ENCODE results near the gene WNK2.

WNK2 gene

DNA sequence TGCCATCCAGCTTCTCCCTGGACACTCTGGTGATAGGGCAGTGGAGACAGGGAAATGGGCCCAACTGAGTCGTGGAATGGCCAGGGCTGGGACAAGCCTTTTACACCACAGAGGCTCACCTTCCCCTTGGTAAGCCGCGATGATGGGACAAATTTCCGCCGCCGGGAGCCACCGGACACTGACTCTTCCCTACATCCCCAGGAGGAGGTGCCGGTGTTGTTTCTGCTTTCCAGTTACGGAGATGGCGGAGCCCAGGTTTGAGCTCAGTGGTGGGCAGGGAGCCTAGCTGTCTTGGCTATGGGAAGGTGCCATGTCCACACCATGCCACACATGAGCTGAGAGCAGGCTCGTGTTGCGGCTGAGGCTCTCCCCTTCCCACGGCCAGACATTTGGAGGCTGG lies 19.9 kb upstream of the WNK2 start:
- ChIA-PET CTCF (interaction anchor here (0.7 to 4.7 kb wide), 4 partner anchors 10 to 141 kb away, joined by 4 to 29 read pairs (median 9); no protein-coding TSS in a partner anchor), POLR2A (no interaction called here)
- Histone ChIP-seq H3K9me3 (ENCODE audit: control insufficient read depth, insufficient read depth, low read depth, low read length) (no peaks in the 10 kb centered on the region), H3K36me3 (ENCODE audit: control insufficient read depth in 2 of 2, insufficient read depth in 1 of 2, low read length in 2 of 2) (no peaks in the 10 kb centered on the region), H3K4me3 (ENCODE audit: low read depth, low read length) (no peak overlapping the region), H3K4me1 (ENCODE audit: control insufficient read depth, insufficient read depth, low read length) (no peaks in the 10 kb centered on the region), H3K27ac (ENCODE audit: extremely low read depth, low read depth, low read length) (no peak overlapping the region)
- no peak for TF ChIP-seq ZNF175 (tag by site-specific recombination; IDR thresholded peaks at IDR 0.05)
- TF ChIP-seq ZFHX2 (tag by site-specific recombination; conservative IDR thresholded peaks at IDR 0.05) = no peak
- TF ChIP-seq ZNF292 (tag by site-specific recombination; IDR thresholded peaks at IDR 0.05; ENCODE audit: borderline replicate concordance, low read depth) = no peak
- no peak for TF ChIP-seq GLIS1 (tag by site-specific recombination; IDR thresholded peaks at IDR 0.05)
- TF ChIP-seq ZNF24 (tag by site-specific recombination; IDR thresholded peaks at IDR 0.05) = no peak
- no peak for TF ChIP-seq ZNF433 (tag by site-specific recombination; IDR thresholded peaks at IDR 0.05; ENCODE audit: low read depth)
- TF ChIP-seq ZNF394 (tag by site-specific recombination; IDR thresholded peaks at IDR 0.05; ENCODE audit: borderline replicate concordance) = no peak
- TF ChIP-seq ZNF510 (tag by site-specific recombination; IDR thresholded peaks at IDR 0.05; ENCODE audit: insufficient replicate concordance) = no peak
- no peak for TF ChIP-seq ZNF670 (tag by site-specific recombination; IDR thresholded peaks at IDR 0.05; ENCODE audit: low read depth)
- no peak for TF ChIP-seq ZNF548 (tag by site-specific recombination; IDR thresholded peaks at IDR 0.05)
- no peak for TF ChIP-seq IKZF3 (tag by site-specific recombination; IDR thresholded peaks at IDR 0.05)
- TF ChIP-seq ZNF549 (tag by site-specific recombination; IDR thresholded peaks at IDR 0.05) = no peak
- TF ChIP-seq HOXA7 (CRISPR knock-in tag; IDR thresholded peaks at IDR 0.05; ENCODE audit: borderline replicate concordance) = no peak
- no peak for TF ChIP-seq ZBTB20 (tag by site-specific recombination; IDR thresholded peaks at IDR 0.05)

GRCh38 chr9:93166699-93167098 lies 17.2 kb upstream of the WNK2 start:
- Histone ChIP-seq H3K9me3 (ENCODE audit: control insufficient read depth, insufficient read depth, low read depth, low read length) (no peaks in the 10 kb centered on the region), H3K36me3 (ENCODE audit: control insufficient read depth in 2 of 2, insufficient read depth in 1 of 2, low read length in 2 of 2) (no peaks in the 10 kb centered on the region), H3K4me1 (ENCODE audit: control insufficient read depth, insufficient read depth, low read length) (no peaks in the 10 kb centered on the region), H3K4me3 (ENCODE audit: low read depth, low read length) (no peak overlapping the region), H3K27ac (ENCODE audit: extremely low read depth, low read depth, low read length) (no peak overlapping the region)
- ChIA-PET POLR2A (no interaction called here), CTCF (interaction anchor here (0.7 to 1.5 kb wide), 2 partner anchors 13 to 136 kb away, joined by 3 to 4 read pairs; no protein-coding TSS in a partner anchor)
- no peak for TF ChIP-seq SETDB1 (IDR thresholded peaks at IDR 0.05; ENCODE audit: insufficient read length, low read length)
- TF ChIP-seq KLF7 (tag by site-specific recombination; IDR thresholded peaks at IDR 0.05; ENCODE audit: borderline replicate concordance) = no peak
- no peak for TF ChIP-seq PRDM1 (tag by site-specific recombination; IDR thresholded peaks at IDR 0.05)
- TF ChIP-seq ZNF391 (tag by site-specific recombination; IDR thresholded peaks at IDR 0.05; ENCODE audit: borderline replicate concordance, low read depth) = no peak
- no peak for TF ChIP-seq ZNF571 (tag by site-specific recombination; IDR thresholded peaks at IDR 0.05)
- no peak for TF ChIP-seq ZNF133 (tag by site-specific recombination; IDR thresholded peaks at IDR 0.05)
- no peak for TF ChIP-seq ZNF654 (tag by site-specific recombination; IDR thresholded peaks at IDR 0.05; ENCODE audit: low read depth)
- TF ChIP-seq ZNF776 (tag by site-specific recombination; IDR thresholded peaks at IDR 0.05; ENCODE audit: borderline replicate concordance) = no peak
- TF ChIP-seq ZEB2 (tag by site-specific recombination; IDR thresholded peaks at IDR 0.05) = no peak
- no peak for TF ChIP-seq ZNF660 (tag by site-specific recombination; IDR thresholded peaks at IDR 0.05)
- TF ChIP-seq ZNF548 (tag by site-specific recombination; IDR thresholded peaks at IDR 0.05) = no peak
- TF ChIP-seq BCL11A (tag by site-specific recombination; IDR thresholded peaks at IDR 0.05; ENCODE audit: low read depth) = no peak
- TF ChIP-seq ZNF610 (tag by site-specific recombination; IDR thresholded peaks at IDR 0.05; ENCODE audit: borderline replicate concordance) = no peak
- TF ChIP-seq ZNF701 (tag by site-specific recombination; IDR thresholded peaks at IDR 0.05) = no peak
- TF ChIP-seq ZNF792 (tag by site-specific recombination; IDR thresholded peaks at IDR 0.05) = no peak
- TF ChIP-seq ZNF501 (tag by site-specific recombination; IDR thresholded peaks at IDR 0.05) = no peak
- TF ChIP-seq SCRT2 (tag by site-specific recombination; IDR thresholded peaks at IDR 0.05) = no peak
- no peak for TF ChIP-seq ZNF510 (tag by site-specific recombination; IDR thresholded peaks at IDR 0.05; ENCODE audit: insufficient replicate concordance)

All from HEK293 (cell line).